B cell (primary cell): ENCODE results near the gene LRTM2. TPM values are rescaled to one million over a fixed set of nuclear protein-coding genes. Genes with fewer than 3 reads are reported as not detected.

Experiments used
- ATAC-seq: fragments of 200-7000 bp; cut with Tn5 transposase; one replicate; pipeline ENCODE4 v1.10.0; 2021; ENCODE audit warnings: low read depth, mild to moderate bottlenecking, moderate number of reproducible peaks, moderate library complexity
- CTCF ChIA-PET: fragments of 350-600 bp; sonication (Branson Sonifier 250); formaldehyde crosslinking; loops from one replicate; lab custom pipeline; 2021; ENCODE audit warnings: antibody characterized with exemption, inconsistent platforms; lab: Charles Lee
- POLR2A ChIA-PET: fragments of 350-600 bp; sonication (Branson Sonifier 250); formaldehyde crosslinking; loops from one replicate; lab custom pipeline; 2021; ENCODE audit warnings: antibody characterized with exemption; lab: Charles Lee
- DNase-seq: peaks from one replicate; pipeline ENCODE4 v3.0.0; 2013
- H2AFZ ChIP-seq: 2 replicates; pipeline ENCODE4 v1.6.1; 2012; ENCODE audit warnings: mild to moderate bottlenecking, low read depth, low read length; ENCODE audit not compliant: insufficient read depth, poor library complexity, severe bottlenecking
- H3K27ac ChIP-seq, 2 donors: 1 replicate in 1 of 2; 2 replicates in 1 of 2; pipeline ENCODE4 v1.5.1; 2012 to 2013; ENCODE audit warnings: low read length in 2 of 2, mild to moderate bottlenecking in 2 of 2, moderate library complexity in 1 of 2
- H3K27me3 ChIP-seq, 4 experiments: fragments of 200-600 bp in 1 of 4; sonication (generic) in 1 of 4; replicated peaks in 1 of 4; 1 replicate in 2 of 4; 2 replicates in 2 of 4; pipeline versions ENCODE4 v1.6.1 to v1.7.0; 2013 to 2016; ENCODE audit warnings: low read length in 3 of 4, mild to moderate bottlenecking in 2 of 4, mixed read lengths in 1 of 4, moderate library complexity in 1 of 4; ENCODE audit not compliant: insufficient read depth in 4 of 4, control insufficient read depth in 3 of 4; ENCODE audit errors: control extremely low read depth in 1 of 4
- H3K36me3 ChIP-seq, 2 experiments: replicated peaks in 1 of 2; 1 replicate in 1 of 2; 2 replicates in 1 of 2; pipeline versions ENCODE4 v1.6.1 to v1.7.1; 2013; ENCODE audit warnings: low read length in 1 of 2; ENCODE audit not compliant: insufficient read depth in 2 of 2, control insufficient read depth in 1 of 2; ENCODE audit errors: control extremely low read depth in 1 of 2, extremely low read depth in 1 of 2
- H3K4me1 ChIP-seq, 2 donors: fragments of 200-600 bp in 1 of 2; sonication (generic) in 1 of 2; 1 replicate in 1 of 2; 2 replicates in 1 of 2; pipeline versions ENCODE4 v1.5.1 to v1.6.1; 2013 to 2017; ENCODE audit warnings: low read length in 2 of 2; ENCODE audit not compliant: control insufficient read depth in 2 of 2, insufficient read depth in 2 of 2
- H3K4me2 ChIP-seq: replicated peaks from 2 replicates; pipeline ENCODE3; 2012; ENCODE audit warnings: mild to moderate bottlenecking, low read depth, low read length; ENCODE audit not compliant: poor library complexity, severe bottlenecking
- H3K4me3 ChIP-seq, 5 experiments: fragments of 200-600 bp in 1 of 5; sonication (generic) in 1 of 5; 1 replicate in 3 of 5; 2 replicates in 2 of 5; pipeline versions ENCODE4 v1.5.1 to v1.7.0; 2011 to 2016; ENCODE audit warnings: low read length in 4 of 5, mild to moderate bottlenecking in 4 of 5, low read depth in 2 of 5, control low read depth in 1 of 5, moderate library complexity in 1 of 5; ENCODE audit not compliant: insufficient read depth in 1 of 5; ENCODE audit errors: control extremely low read depth in 1 of 5, extremely low read depth in 1 of 5
- H3K79me2 ChIP-seq: fragments of 200-600 bp; sonication (generic); one replicate; pipeline ENCODE4 v1.6.0; 2016; ENCODE audit warnings: low read length; ENCODE audit not compliant: control insufficient read depth, insufficient read depth
- H3K9ac ChIP-seq: fragments of 200-600 bp; sonication (generic); 2 replicates; pipeline ENCODE4 v1.6.1; 2017; ENCODE audit warnings: mild to moderate bottlenecking, low read length, moderate library complexity
- H3K9me3 ChIP-seq, 3 donors: one replicate each; pipeline versions ENCODE4 v1.6.1 to v1.7.1; 2013; ENCODE audit warnings: low read length in 2 of 3; ENCODE audit not compliant: control insufficient read depth in 2 of 3, insufficient read depth in 1 of 3; ENCODE audit errors: control extremely low read depth in 1 of 3
- H4K20me1 ChIP-seq: 2 replicates; pipeline ENCODE4 v1.6.0; 2012; ENCODE audit warnings: mild to moderate bottlenecking, low read length; ENCODE audit not compliant: insufficient read depth, control insufficient read depth, poor library complexity, severe bottlenecking
- H3K27ac Mint-ChIP-seq: one replicate; pipeline ENCODE4 v1.8.0; 2021; ENCODE audit warnings: mixed read lengths
- H3K27me3 Mint-ChIP-seq: one replicate; pipeline ENCODE4 v1.8.0; 2021; ENCODE audit warnings: mixed read lengths
- H3K4me1 Mint-ChIP-seq: one replicate; pipeline ENCODE4 v1.8.0; 2021; ENCODE audit warnings: mixed read lengths
- H3K4me3 Mint-ChIP-seq: one replicate; pipeline ENCODE4 v1.8.0; 2021; ENCODE audit warnings: mixed read lengths
- H3K9me3 Mint-ChIP-seq: one replicate; pipeline ENCODE4 v1.8.0; 2022; ENCODE audit warnings: mixed read lengths; ENCODE audit not compliant: insufficient read depth
- CTCF ChIP-seq: fragments of 200-600 bp; IDR thresholded peaks from one replicate; pipeline ENCODE4 v1.8.0; 2022; ENCODE audit warnings: antibody characterized with exemption, mild to moderate bottlenecking
- EZH2 ChIP-seq: IDR thresholded peaks from 2 replicates; pipeline ENCODE4 v1.6.1; 2012; ENCODE audit warnings: borderline replicate concordance, low read depth, mild to moderate bottlenecking, moderate library complexity, low read length; ENCODE audit not compliant: insufficient read depth, poor library complexity, severe bottlenecking
- WGBS: methylation state at CpG from one replicate; pipeline ENCODE4 v1.1.5; 2013; ENCODE audit warnings: missing lambda C conversion rate; ENCODE audit not compliant: insufficient coverage; 5-methylcytosine and 5-hydroxymethylcytosine counted together
- intact Hi-C: fragments of 100-400 bp; cut with micrococcal nuclease; formaldehyde crosslinking; loops from one replicate; pipeline ENCODE4 v1.10.0; 2022
- polyA plus RNA-seq: library from polyadenylated mRNA; depleted of rRNA; stranded (reverse); fragments of >200 nt; gene quantifications from 2 replicates; pipeline ENCODE4 v1.2.3, GENCODE V29; 2012
- total RNA-seq, 2 donors: library from RNA; stranded (reverse); fragments of 120-200 nt in 1 of 2; gene quantifications; 1 replicate in 1 of 2; 2 replicates in 1 of 2; pipeline versions ENCODE4 v1.2.3 to v1.2.4, GENCODE V29; 2013 to 2022

Gene LRTM2
- total and polyA plus RNA-seq, 2 donors (not counting 1 experiment from before 2014, with no cell fraction given): not detected

GRCh38 chr12:1820896-1821291 lies 529 bp downstream of the LRTM2 start:
- ChIA-PET POLR2A (no interaction called here), CTCF (interaction anchor here (1.3 to 1.6 kb wide), 2 partner anchors 119 to 167 kb away, joined by 3 to 5 read pairs; no protein-coding TSS in a partner anchor)
- Mint-ChIP-seq H3K9me3 (no peaks in the 10 kb centered on the region), H3K27me3 (peaks cover 32% of the 10 kb centered on the region), H3K4me3 (no peak overlapping the region), H3K27ac (no peak overlapping the region), H3K4me1 (no peaks in the 10 kb centered on the region)
- DNase-seq (no peak), ATAC-seq (no peak)
- intact Hi-C loops: no loop called here
- Histone ChIP-seq H3K79me2 (no peaks in the 10 kb centered on the region), H4K20me1 (no peaks in the 10 kb centered on the region), H3K9me3 (no peaks in the 10 kb centered on the region), H3K4me1 (no peaks in the 10 kb centered on the region), H3K27ac (no peak overlapping the region), H3K4me3 (no peak overlapping the region), H2AFZ (no peak overlapping the region), H3K4me2 (no peak overlapping the region), H3K9ac (no peak overlapping the region), H3K36me3 (no peaks in the 10 kb centered on the region), H3K27me3 (peaks cover 0 to 38% (median 6%) of the 10 kb centered on the region in 4 experiments)
- 75% methylated on average over 11 of the region's 11 CpGs for WGBS
- TF ChIP-seq CTCF: no peak
- no peak for TF ChIP-seq EZH2

GRCh38 chr12:1821805-1822204 lies 1.4 kb downstream of the LRTM2 start:
- ChIA-PET CTCF (interaction anchor here (1.3 to 1.6 kb wide), 2 partner anchors 118 to 168 kb away, joined by 3 to 5 read pairs; no protein-coding TSS in a partner anchor), POLR2A (no interaction called here)
- no peaks in the 10 kb centered on the region for H3K36me3 ChIP-seq
- H3K4me1 Mint-ChIP-seq: no peaks in the 10 kb centered on the region
- no peak overlapping the region for H3K4me3 Mint-ChIP-seq
- no peak overlapping the region for H3K27ac Mint-ChIP-seq
- WGBS: 55% methylated on average over 5 of the region's 12 CpGs
- no peak overlapping the region for H3K4me3 ChIP-seq
- ATAC-seq (no peak), DNase-seq (no peak)
- H3K9ac ChIP-seq: no peak overlapping the region
- peaks cover 27% of the 10 kb centered on the region for H3K27me3 Mint-ChIP-seq
- no peaks in the 10 kb centered on the region for H3K9me3 Mint-ChIP-seq
- H3K9me3 ChIP-seq: no peaks in the 10 kb centered on the region
- H3K27me3 ChIP-seq: peaks cover 0 to 38% (median 6%) of the 10 kb centered on the region in 4 experiments
- H3K4me2 ChIP-seq: no peak overlapping the region
- TF ChIP-seq EZH2: no peak
- no peak for TF ChIP-seq CTCF
- intact Hi-C loops: no loop called here
- no peak overlapping the region for H2AFZ ChIP-seq
- no peak overlapping the region for H3K27ac ChIP-seq
- H4K20me1 ChIP-seq: no peaks in the 10 kb centered on the region
- H3K79me2 ChIP-seq: no peaks in the 10 kb centered on the region
- H3K4me1 ChIP-seq: no peaks in the 10 kb centered on the region
